A673 (cell line): ENCODE results near the gene BMP2K.

Experiments used
- CTCF ChIP-seq: fragments of 300-800, 200-600 bp; sonication (generic); conservative IDR thresholded peaks from 2 replicates; pipeline ENCODE4 v1.5.1; 2017; ENCODE audit warnings: low read depth, mild to moderate bottlenecking, antibody characterized with exemption, low read length, moderate library complexity, mixed read lengths
- EZH2 ChIP-seq: fragments of 200-600 bp; sonication (generic); IDR thresholded peaks from 2 replicates; pipeline ENCODE4 v1.6.1; 2017; ENCODE audit warnings: borderline replicate concordance, low read depth, mild to moderate bottlenecking, mixed read lengths, antibody characterized with exemption, low read length; ENCODE audit not compliant: poor library complexity, severe bottlenecking

- TF ChIP-seq CTCF (no peak), EZH2 (no peak)
Observed at GRCh38 chr4:78878031-78878430, 101.9 kb downstream of the BMP2K start.
